Sigmoid colon (tissue), 4 donors: ENCODE measurements around the gene RPS6KB1.

Source experiments
- POLR2AphosphoS5 ChIP-seq, 4 donors: sonication (generic); formaldehyde crosslinking; IDR thresholded peaks; one replicate each; pipeline ENCODE4 v1.6.1; 2017; ENCODE audit warnings: antibody characterized with exemption in 4 of 4
- TF ChIP-seq, protein P1 (sequence below), 4 experiments: fragments of 450-650 bp in 3 of 4; fragments of 200-600 bp in 1 of 4; IDR thresholded peaks; one replicate each; pipeline ENCODE4 v1.5.1; 2016 to 2019; ENCODE audit warnings: antibody characterized with exemption in 4 of 4, mild to moderate bottlenecking in 3 of 4, moderate library complexity in 2 of 4

GRCh38 chr17:59848385-59848668 is 44.6 kb upstream of the RPS6KB1 start:
- TF ChIP-seq, protein P1, sequence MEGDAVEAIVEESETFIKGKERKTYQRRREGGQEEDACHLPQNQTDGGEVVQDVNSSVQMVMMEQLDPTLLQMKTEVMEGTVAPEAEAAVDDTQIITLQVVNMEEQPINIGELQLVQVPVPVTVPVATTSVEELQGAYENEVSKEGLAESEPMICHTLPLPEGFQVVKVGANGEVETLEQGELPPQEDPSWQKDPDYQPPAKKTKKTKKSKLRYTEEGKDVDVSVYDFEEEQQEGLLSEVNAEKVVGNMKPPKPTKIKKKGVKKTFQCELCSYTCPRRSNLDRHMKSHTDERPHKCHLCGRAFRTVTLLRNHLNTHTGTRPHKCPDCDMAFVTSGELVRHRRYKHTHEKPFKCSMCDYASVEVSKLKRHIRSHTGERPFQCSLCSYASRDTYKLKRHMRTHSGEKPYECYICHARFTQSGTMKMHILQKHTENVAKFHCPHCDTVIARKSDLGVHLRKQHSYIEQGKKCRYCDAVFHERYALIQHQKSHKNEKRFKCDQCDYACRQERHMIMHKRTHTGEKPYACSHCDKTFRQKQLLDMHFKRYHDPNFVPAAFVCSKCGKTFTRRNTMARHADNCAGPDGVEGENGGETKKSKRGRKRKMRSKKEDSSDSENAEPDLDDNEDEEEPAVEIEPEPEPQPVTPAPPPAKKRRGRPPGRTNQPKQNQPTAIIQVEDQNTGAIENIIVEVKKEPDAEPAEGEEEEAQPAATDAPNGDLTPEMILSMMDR (IDR thresholded peaks at IDR 0.05): no peak
- TF ChIP-seq POLR2AphosphoS5 (IDR thresholded peaks at IDR 0.05): no peak
